GM19372 (cell line): ENCODE data around the gene ARHGEF2.
"Not testable (repeated sequence)": the region's sequence is repeated elsewhere in the genome, so short reads cannot be mapped to it uniquely, and the experiment has no call there.

ENCODE experiments used
- ATAC-seq: cut with Tn5 transposase; IDR thresholded peaks from one replicate; pipeline ENCODE4 v1.9.1; 2021; ENCODE audit warnings: mild to moderate bottlenecking, low read depth, moderate library complexity; ENCODE audit not compliant: unreplicated experiment

The ARHGEF2 gene

DNA sequence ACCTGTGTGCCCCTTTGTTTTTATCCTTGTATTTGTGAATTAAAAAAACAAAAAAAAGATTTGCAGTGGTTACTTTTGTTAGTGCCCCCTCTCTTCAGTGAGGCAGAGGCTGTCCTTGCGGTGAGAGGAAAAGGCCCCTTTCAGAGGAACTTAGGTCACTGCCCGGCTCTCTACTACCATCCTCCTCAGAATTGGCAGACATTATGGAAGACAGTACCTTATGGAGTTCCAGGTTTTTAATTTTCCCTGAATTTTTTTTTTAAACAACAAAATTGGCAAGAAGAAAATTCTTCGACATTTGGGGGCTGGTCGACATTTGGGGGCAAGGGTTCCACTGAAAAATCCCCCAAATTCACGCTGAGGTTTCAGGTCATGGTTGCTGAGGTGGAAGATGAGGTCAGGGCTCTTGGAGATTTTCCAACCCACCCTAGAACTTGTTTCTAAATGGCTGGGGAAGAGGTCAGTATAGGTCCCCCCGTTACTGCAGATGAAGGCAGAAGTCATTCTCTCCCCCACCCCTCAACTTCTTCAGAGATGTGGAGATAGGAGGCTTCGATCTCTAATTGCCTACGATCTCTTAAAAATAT, 31.6 kb downstream of the ARHGEF2 start:
- no peak for ATAC-seq

DNA sequence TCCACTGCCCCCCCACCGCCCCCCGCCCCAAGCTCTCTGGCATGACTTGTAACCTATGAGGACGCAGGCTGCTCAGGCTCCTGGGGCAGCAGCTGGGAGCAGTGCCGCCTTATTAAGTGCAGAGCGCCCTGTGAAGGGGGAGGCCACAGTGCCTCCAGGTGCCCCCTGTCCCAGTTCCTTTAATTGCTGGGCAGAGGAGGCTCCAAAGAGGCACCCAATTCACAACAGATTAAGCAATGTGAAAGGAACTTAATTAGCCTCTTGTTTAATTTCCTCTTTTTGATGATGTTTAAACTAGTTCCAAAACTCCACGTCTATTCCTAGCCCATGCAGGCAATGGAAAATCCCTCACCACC, 33.9 kb downstream of the ARHGEF2 start:
- no peak for ATAC-seq

DNA sequence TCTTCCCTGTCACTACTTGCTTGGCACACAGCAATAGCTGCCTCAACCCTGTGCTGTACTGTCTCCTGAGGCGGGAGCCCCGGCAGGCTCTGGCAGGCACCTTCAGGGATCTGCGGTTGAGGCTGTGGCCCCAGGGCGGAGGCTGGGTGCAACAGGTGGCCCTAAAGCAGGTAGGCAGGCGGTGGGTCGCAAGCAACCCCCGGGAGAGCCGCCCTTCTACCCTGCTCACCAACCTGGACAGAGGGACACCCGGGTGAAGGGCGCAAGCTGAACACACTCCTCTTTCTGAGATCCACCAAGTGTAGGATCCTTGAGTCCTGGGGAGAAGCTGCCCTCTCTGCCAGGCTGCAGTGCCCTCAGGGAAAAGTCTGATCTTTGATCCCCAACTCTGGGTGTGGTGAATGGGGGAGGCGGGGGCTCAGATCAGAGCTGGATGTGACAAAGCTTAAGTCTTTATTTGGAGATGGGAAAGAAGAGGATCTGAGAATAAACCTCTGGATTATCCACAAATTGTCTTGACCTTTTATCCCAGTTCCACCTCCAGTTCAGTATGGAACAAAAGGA, 35.7 kb downstream of the ARHGEF2 start:
- ATAC-seq, result no peak

DNA sequence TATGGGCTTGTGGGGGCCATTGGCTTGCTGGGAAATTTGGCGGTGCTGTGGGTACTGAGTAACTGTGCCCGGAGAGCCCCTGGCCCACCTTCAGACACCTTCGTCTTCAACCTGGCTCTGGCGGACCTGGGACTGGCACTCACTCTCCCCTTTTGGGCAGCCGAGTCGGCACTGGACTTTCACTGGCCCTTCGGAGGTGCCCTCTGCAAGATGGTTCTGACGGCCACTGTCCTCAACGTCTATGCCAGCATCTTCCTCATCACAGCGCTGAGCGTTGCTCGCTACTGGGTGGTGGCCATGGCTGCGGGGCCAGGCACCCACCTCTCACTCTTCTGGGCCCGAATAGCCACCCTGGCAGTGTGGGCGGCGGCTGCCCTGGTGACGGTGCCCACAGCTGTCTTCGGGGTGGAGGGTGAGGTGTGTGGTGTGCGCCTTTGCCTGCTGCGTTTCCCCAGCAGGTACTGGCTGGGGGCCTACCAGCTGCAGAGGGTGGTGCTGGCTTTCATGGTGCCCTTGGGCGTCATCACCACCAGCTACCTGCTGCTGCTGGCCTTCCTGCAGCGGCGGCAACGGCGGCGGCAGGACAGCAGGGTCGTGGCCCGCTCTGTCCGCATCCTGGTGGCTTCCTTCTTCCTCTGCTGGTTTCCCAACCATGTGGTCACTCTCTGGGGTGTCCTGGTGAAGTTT, 36.4 kb downstream of the ARHGEF2 start:
- no peak for ATAC-seq

DNA sequence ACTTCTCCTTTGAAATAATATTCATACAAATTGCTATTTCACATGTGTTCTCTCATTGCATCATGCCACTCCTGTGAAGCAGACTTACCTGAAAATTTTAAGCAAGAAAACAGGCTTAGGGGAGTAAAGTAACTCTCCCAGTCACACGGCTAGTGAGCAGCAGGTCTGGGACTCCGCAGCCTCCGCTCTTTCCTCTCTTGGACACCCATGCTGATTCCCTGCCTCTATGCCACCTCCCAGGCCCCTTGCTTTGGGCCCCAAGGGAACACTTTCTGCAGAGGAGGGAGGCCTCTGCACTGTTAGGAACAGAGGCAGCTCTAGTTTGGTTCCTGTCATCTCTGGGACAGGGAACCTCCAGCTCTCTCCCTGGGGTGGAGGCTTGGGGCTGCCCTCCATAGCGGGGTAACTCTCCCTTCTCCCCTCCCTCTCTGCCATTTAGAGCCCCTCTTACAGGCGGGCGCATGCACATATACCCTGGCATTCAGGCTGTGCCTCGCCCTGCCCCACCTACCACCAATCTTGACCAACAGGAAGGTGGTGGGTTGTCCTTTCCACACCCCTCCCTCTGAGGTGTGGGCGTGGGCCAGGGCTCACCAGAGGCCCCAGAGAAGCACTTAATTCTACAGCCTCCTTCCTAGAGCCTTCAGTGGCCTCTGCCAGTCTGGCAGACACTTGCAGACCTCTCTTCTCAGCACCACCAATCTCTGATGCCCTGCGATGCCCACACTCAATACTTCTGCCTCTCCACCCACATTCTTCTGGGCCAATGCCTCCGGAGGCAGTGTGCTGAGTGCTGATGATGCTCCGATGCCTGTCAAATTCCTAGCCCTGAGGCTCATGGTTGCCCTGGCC, 37.1 kb downstream of the ARHGEF2 start, which contains the start of gene RXFP4:
RXFP4 (plus strand) TSS at position 646 of the 852 bp plus-strand sequence; CDS start at position 718, 72 bp downstream.
- no peak for ATAC-seq

DNA sequence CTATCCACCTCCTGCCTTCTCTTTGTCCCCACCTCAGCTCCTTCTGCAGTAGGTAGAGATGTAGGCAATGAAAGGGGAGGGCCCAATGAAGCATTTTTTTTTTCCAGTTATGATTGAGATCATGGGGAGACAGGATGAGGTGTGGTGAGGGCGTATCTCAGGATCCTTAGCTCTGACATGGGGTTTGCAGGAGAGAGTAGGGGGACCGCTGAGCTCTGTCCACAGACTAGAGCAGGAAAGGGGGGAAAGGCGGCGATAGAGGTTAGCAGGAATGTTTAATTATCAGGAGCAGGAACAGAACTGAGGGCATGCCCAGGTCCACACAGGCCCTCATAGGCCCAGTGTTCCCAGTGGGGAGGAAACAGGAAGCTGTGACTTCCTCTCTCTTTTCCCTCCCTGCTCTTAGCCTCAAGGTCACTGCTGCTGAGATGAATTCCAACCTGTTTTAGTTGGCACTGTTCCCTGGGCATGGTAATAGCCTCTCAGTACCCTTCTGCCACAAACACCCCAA, 37.8 kb downstream of the ARHGEF2 start:
- no peak for ATAC-seq

DNA sequence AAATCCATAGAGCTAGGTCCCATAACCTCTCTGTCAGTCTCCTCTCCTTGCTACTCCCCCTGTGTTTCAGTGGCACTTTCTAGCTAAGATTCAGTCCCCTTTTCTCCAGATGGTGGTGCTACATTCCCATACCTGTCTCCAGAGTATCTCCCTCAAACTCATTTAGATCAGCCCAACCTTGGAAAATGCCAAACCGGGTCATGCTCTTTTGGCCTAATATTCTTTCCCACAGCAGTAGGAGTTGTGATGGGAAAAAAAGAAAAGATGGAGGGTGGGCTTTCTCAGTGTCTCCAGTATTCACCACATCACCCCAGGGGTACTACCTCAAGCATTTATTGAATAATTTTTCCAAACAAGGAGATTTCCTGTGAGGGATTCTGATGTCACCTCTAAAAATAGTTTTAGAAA, 40.1 kb downstream of the ARHGEF2 start:
- no peak for ATAC-seq

DNA sequence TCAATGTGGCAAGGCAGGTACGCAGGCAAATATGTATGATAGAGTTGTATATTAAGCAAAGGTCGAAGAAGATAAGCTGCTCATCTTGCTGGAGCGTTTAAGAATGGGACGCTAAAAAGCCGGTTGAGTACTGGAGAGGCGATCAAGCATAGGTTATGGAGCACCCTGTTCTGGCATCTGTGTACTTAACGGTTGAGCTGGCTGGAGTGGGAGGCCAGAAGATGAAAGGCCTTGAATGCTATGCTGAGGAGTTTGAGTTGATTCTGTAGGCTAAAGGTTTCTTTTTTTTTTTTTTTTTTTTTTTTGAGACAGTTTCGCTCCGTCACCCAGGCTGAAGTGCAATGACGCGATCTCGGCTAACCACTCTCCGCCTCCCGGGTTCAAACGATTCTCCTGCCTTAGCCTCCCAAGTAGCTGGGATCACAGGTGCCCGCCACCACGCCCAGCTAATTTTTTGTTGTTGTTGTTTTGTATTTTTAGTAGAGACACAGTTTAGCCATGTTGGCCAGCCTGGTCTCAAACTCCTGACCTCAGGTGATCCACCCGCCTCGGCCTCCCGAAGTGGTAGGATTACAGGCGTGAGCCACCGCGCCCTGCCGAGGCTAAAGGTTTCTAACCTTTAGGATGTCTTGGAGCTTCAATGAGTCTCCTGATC, 43.3 kb downstream of the ARHGEF2 start:
- no peak for ATAC-seq

DNA sequence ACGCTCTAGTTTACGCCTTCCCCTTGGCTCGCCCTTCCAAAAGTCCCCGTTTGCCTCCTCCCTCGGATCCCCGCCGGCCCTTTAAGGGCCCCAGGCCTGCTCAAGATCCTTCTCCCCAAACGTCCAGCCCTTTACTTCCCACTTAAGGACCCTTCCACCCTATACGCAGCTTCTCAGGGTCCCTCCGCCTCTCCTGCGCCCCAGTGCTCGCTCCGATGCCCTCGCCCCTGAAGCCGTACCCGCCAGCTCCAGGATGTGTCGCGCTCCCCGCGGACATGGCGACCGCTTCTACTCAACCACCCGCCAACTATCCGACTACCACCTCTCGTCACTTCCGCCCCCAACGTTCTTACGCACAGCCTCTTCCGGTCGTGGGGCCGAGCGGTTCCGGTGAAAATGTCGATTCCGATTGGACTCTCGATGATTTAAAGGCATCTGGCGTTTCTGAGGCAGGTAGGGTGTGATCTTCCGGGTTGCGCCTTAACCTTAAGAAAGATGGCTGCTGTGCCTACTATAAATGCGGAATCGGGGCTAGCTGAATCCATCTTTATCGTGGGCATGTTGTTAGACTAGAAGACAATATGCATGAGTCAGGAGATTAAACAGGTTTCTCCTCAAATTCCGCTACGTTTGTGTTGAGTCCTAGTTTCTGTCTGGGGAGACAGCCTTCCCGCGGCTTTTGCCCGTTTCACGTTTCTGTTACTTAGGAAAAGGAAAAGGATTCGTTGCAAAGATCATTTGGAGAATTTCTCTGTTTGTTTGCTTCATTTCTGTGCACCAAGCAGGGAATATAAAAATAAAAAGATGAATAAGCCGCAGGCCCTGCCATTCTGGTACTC, 44.0 kb downstream of the ARHGEF2 start, which contains the start of gene KHDC4:
KHDC4 (minus strand) TSS at position 317 of the 839 bp plus-strand sequence; CDS start at position 277, 40 bp downstream.
- peak; percentile 96 for ATAC-seq

DNA sequence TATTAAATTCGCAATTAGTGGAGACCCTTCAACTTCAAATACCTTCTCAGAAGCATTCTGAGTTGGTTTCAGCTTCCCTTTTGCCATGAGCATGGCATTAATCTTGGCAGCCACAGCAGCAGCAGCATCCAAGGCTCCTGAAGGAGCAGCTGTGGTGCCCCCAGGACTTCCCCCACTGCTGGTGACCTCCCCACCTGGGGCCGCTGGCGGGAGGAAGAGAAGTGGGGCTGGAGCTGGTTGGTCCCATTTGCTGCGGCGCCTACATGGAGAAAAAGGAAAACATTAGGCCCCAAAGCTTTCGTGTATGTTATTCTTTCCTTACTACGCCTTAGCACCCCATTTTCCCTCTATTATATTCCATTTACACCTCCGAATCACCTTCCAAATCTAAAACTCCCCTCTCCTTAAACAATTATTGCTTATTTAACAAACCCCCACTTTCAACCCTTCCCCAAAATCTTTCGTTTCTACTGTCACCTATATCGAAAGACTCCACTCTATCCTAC, 44.7 kb downstream of the ARHGEF2 start:
- ATAC-seq, result no peak

DNA sequence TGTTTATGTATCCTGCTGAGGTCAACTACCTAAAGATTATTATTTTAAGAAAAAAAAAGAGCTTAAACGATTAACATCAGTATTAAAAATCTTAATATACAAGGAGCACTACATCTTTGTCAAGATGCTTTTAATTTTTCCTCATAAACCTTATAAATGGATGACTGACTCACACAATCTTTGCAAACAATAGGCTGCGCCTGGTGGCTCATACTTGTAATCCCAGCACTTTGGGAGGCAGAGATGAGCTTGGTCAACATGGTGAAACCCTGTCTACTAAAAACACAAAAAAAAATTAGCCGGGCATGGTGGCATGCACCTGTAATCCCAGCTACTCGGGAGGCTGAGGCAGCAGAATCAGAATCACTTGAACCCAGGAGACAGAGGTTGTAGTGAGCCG, 45.9 kb downstream of the ARHGEF2 start:
- ATAC-seq, result no peak

DNA sequence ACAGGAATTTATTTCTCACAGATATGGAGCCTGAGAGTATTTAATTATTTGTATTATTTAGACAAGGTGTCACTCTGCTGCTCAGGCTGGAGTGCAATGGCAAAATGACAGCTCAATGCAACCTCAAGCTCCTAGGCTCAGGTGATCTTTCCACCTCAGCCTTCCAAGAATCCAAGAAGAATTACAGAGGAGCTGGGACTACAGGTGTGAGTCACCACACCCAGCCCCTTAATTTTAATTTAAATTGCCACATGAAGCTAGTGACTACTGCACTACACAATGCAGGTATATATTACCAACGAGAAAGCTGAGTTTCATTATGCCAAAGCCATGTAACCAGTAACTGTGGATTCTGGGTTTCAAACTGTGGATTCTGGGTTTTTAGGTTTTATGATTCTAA, 46.3 kb downstream of the ARHGEF2 start:
- no peak for ATAC-seq

DNA sequence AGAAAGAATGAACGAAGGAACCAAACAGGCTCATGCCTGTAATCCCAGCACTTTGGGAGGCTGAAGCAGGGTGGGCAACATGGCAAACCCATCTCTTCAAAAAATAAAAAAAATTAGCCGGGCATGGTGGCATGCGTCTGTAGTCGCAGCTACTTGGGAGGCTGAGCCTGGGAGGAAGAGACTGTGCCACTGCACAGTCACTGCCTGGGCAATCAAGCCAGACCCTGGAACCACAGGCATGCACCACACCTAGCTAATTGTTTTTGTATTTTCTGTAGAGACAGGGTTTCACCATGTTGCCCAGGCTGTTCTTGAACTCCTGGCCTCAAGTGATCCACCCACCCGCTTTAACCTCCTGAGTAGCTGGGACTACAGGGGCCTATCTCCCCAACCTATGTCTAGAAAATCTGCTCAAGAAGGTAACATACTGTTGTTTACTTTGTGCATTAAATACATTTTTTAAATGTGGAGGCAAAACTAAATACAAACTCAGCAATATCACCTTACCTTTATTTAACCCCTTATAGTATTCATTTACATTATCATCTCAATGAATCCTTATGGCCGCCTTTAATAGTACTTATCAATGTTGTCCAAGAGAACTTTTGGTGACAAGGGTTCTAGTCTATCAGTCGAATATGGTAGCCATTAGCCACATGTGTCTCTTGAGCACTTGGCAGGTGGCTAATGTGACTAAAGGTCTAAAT, 46.9 kb downstream of the ARHGEF2 start:
- no peak for ATAC-seq

DNA sequence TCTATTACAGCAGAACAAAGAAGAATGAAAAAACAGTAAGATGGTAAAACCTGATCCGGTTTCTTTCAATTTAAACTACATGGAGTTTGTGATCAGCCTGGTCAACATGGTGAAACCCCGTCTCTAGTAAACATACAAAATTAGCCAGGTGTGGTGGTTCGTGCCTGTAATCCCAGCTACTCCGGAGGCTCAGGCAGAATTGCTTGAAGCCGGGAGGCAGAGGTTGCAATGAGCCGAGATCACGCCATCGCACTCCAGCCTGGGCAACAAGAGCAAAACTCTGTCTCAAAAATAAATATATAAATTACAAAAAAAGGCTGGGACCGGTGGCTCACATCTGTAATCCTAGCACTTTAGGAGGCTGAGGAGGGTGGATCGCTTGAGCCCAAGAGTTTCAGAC, 47.6 kb downstream of the ARHGEF2 start:
- ATAC-seq, result not testable (repeated sequence)

DNA sequence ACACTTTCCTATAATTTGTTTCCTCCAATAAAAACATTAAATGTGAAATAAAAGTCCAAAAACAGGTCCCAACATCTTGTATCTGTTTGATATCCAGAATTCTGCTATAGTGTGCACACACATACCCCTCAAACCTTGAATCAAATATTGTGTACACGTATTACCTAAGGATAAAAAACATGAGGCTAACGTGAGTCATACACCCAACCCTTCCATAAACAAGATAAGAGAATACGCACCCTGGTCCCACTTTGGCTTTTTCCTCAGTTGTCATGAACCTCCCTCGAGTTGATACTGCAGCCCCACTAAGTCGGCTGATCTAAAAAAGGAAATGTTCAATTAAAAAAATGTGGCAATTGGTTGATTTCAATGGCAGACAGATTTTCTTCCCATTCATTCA, 49.3 kb downstream of the ARHGEF2 start:
- no peak for ATAC-seq

DNA sequence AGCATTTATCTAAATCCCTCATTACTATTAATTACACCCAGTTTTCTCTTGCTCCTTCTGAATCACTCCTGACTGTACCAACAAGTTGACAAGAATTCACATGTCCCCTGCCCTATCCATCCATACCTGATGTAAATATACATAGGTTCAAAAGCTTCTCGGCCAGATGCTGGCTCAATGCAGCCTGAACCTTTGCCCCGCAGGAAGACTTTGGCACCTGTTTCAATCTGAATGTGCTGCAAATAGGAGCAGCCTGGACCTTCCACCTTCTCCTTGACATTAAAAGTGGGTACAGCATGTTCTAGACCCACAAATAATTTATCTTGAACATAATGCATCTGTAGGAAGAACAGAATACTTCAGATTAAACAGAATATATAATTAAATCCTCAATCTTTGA, 52.8 kb downstream of the ARHGEF2 start:
- no peak for ATAC-seq

DNA sequence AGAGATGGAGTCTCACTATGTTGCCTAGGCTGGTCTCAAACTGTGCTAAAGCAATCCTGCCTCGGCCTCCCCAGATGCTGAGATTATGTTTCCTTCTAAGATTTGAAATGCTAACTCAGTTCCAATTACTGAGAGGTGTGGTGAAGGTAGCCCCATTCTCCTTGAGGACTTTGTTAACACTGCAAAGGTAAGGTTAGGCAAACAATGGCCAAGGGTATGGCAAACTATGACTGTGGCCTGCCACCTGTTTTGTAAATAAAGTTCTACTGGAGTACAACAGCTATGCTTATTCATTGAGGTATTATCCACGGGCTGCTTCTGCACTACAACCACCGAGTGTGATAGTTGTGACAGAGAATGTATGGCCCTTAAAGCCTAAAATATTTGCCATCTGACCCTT, 57.6 kb downstream of the ARHGEF2 start:
- no peak for ATAC-seq

DNA sequence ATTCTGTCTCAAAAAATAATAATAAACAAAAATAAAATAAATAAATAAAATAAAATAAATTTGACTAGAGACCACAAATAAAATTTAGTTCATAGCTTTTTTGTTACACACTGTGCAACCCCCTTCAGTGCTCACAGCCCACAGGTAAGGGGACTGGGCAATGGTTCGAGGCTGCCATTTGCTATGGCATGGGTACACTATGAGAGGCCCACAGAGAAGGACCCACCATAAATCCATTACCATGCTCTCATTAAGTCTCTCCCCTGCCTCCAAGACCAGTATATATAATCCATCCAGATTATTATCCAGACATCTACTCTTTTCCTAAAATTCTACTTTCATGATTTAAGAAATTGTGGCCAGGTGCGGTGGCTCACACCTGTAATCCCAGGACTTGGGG, 58.5 kb downstream of the ARHGEF2 start:
- ATAC-seq, result no peak

DNA sequence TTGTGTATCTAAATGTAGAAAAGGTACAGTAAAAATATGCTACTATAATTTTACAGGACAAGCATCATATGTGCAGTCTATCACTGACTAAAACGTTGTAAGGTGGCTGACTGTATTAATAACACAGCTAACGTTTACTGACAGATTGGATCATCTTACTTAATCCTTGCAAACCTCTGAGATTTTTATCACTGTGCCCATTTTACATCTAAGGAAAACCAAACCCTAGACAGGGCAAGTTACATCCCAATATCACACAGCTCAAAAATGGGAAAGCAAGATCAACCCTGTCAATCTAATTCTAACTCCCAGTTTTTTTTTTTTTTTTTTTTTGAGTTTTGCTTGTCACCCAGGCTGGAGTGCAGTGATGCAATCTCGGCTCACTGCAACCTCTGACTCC, 59.7 kb downstream of the ARHGEF2 start:
- no peak for ATAC-seq
